Liver (tissue), 9 donors: ENCODE measurements around the gene VWA3B. TPM values are rescaled to one million over a fixed set of nuclear protein-coding genes. Genes with fewer than 3 reads are reported as not detected.

Experiments used
- DNase-seq: peaks from one replicate; pipeline ENCODE4 v3.0.0-alpha.2; 2017; ENCODE audit warnings: low spot score
- H3K27ac ChIP-seq, 2 donors: one replicate each; pipeline ENCODE4 v1.7.0; 2013; ENCODE audit warnings: inconsistent platforms in 2 of 2, low read length in 2 of 2, control low read depth in 1 of 2, low read depth in 1 of 2, mild to moderate bottlenecking in 1 of 2
- H3K27me3 ChIP-seq, 4 donors: one replicate each; pipeline versions ENCODE4 v1.6.1 to v1.7.0; 2013; ENCODE audit warnings: low read length in 3 of 4, inconsistent platforms in 1 of 4, mild to moderate bottlenecking in 1 of 4, moderate library complexity in 1 of 4; ENCODE audit not compliant: control insufficient read depth in 4 of 4, insufficient read depth in 4 of 4
- H3K36me3 ChIP-seq, 4 donors: one replicate each; pipeline versions ENCODE4 v1.6.1 to v1.7.0; 2013; ENCODE audit warnings: low read length in 3 of 4, mild to moderate bottlenecking in 3 of 4, low read depth in 1 of 4, moderate library complexity in 1 of 4; ENCODE audit not compliant: control insufficient read depth in 4 of 4, insufficient read depth in 3 of 4
- H3K4me1 ChIP-seq, 4 donors: one replicate each; pipeline versions ENCODE4 v1.6.1 to v1.7.0; 2013; ENCODE audit warnings: low read length in 3 of 4, mild to moderate bottlenecking in 3 of 4, moderate library complexity in 1 of 4; ENCODE audit not compliant: control insufficient read depth in 4 of 4, insufficient read depth in 4 of 4
- H3K4me3 ChIP-seq, 3 donors: one replicate each; pipeline versions ENCODE4 v1.6.1 to v1.7.0; 2013; ENCODE audit warnings: low read length in 3 of 3, control low read depth in 1 of 3, low read depth in 1 of 3, mild to moderate bottlenecking in 1 of 3
- H3K9ac ChIP-seq, 2 donors: one replicate each; pipeline ENCODE4 v1.7.0; 2013; ENCODE audit warnings: low read length in 2 of 2, mild to moderate bottlenecking in 2 of 2, moderate library complexity in 2 of 2, control low read depth in 1 of 2, low read depth in 1 of 2
- H3K9me3 ChIP-seq, 4 donors: one replicate each; pipeline versions ENCODE4 v1.6.1 to v1.7.0; 2013; ENCODE audit warnings: low read length in 3 of 4; ENCODE audit not compliant: control insufficient read depth in 4 of 4
- CTCF ChIP-seq: fragments of 150-350 bp; IDR thresholded peaks from 2 replicates; pipeline ENCODE4 v1.5.1; 2017; ENCODE audit warnings: improper control_type of control experiment, low read depth, low read length; ENCODE audit not compliant: missing input control
- FOXA1 ChIP-seq: IDR thresholded peaks from 2 replicates; pipeline ENCODE4 v1.6.1; 2016; ENCODE audit warnings: antibody characterized with exemption
- FOXA2 ChIP-seq: IDR thresholded peaks from 2 replicates; pipeline ENCODE4 v1.6.1; 2016; ENCODE audit warnings: antibody characterized with exemption
- GABPA ChIP-seq, 2 donors: IDR thresholded peaks in 1 of 2; conservative IDR thresholded peaks in 1 of 2; 2 replicates each; pipeline ENCODE4 v1.6.1; 2016; ENCODE audit warnings: antibody characterized with exemption in 2 of 2, mild to moderate bottlenecking in 1 of 2, moderate library complexity in 1 of 2
- HNF4A ChIP-seq, 2 donors: conservative IDR thresholded peaks; 2 replicates each; pipeline ENCODE4 v1.6.1; 2016; ENCODE audit warnings: antibody characterized with exemption in 2 of 2, mild to moderate bottlenecking in 2 of 2
- HNF4G ChIP-seq: IDR thresholded peaks from 2 replicates; pipeline ENCODE4 v1.6.1; 2016; ENCODE audit warnings: antibody characterized with exemption
- JUND ChIP-seq, 2 donors: IDR thresholded peaks; 2 replicates each; pipeline ENCODE4 v1.6.1; 2016; ENCODE audit warnings: antibody characterized with exemption in 2 of 2
- MAX ChIP-seq: IDR thresholded peaks from 2 replicates; pipeline ENCODE4 v1.6.1; 2016; ENCODE audit warnings: antibody characterized with exemption
- NR2F2 ChIP-seq: IDR thresholded peaks from 2 replicates; pipeline ENCODE4 v1.6.1; 2016; ENCODE audit warnings: antibody characterized with exemption
- RAD21 ChIP-seq, 2 donors: IDR thresholded peaks; 2 replicates each; pipeline ENCODE4 v1.6.1; 2016; ENCODE audit warnings: antibody characterized with exemption in 2 of 2, mild to moderate bottlenecking in 2 of 2
- REST ChIP-seq: IDR thresholded peaks from 2 replicates; pipeline ENCODE4 v1.6.1; 2016; ENCODE audit warnings: antibody characterized with exemption, mild to moderate bottlenecking
- SP1 ChIP-seq: IDR thresholded peaks from 2 replicates; pipeline ENCODE4 v1.6.1; 2018; ENCODE audit warnings: antibody characterized with exemption, mild to moderate bottlenecking
- TAF1 ChIP-seq: conservative IDR thresholded peaks from 2 replicates; pipeline ENCODE4 v1.6.1; 2016; ENCODE audit warnings: antibody characterized with exemption, mild to moderate bottlenecking
- WGBS: extraction: QIAGEN DNeasy Blood & Tissue Kit; methylation state at CpG from one replicate; pipeline ENCODE4 v1.1.7; 2013; 5-methylcytosine and 5-hydroxymethylcytosine counted together
- polyA plus RNA-seq, 2 donors: library from polyadenylated mRNA; stranded (reverse) in 1 of 2; unstranded in 1 of 2; fragments of 200-250 nt in 1 of 2; fragments of >200 nt in 1 of 2; fragmentation: Nextera tagmentation in 1 of 2; extraction: Ambion mirVana in 1 of 2; gene quantifications; one replicate each; pipeline versions ENCODE4 v1.2.1 to v1.2.3, GENCODE V29; 2013 to 2015
- total RNA-seq, 2 donors: library from RNA; depleted of rRNA; stranded (reverse); fragments of >200 nt; gene quantifications; one replicate each; pipeline ENCODE4 v1.2.3, GENCODE V29; 2014
- TF ChIP-seq, protein P1 (sequence below): IDR thresholded peaks from 2 replicates; pipeline ENCODE4 v1.6.1; 2016; ENCODE audit warnings: antibody characterized with exemption
- donor health status: healthy.
- donor health status: healthy.
- donor health status: healthy.
- donor health status: healthy.
- donor health status: healthy.

Gene VWA3B
- total and polyA plus RNA-seq, 4 donors = 0.08 TPM; not detected in 3

DNA sequence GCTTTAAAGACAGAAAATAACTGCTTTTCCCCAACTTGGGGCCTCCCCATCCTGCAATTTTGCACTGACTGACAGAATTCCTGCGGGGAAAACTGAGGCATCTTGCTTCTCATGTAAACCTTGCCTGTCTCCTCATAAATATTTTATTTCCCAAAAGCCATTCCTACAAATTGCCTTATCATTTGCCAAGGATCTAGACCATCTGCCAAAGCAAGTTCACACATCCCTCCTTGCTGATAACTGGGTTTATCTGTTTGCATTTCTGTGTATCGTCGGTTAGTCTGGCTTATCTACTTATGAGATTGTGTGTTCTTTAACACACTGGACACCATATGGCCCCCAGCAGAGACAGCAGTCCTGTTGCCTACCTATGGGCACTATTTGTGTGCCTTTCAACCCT is 256.3 kb downstream of the VWA3B start:
- Histone ChIP-seq H3K27me3 (peaks cover 6 to 20% (median 9%) of the 10 kb centered on the region in 4 donors), H3K36me3 (no peaks in the 10 kb centered on the region), H3K4me3 (no peak overlapping the region), H3K4me1 (peaks cover 4 to 13% (median 9%) of the 10 kb centered on the region in 4 donors), H3K9me3 (peaks cover 0 to 5% (median under 1%) of the 10 kb centered on the region in 4 donors), H3K9ac (no peak overlapping the region), H3K27ac (no peak overlapping the region)
- TF ChIP-seq NR2F2 (no peak), REST (no peak), FOXA1 (no peak), HNF4A (conservative IDR thresholded peaks at IDR 0.05) (no peak), GABPA (IDR thresholded peaks at IDR 0.05 in 1 of 2, conservative IDR thresholded peaks at IDR 0.05 in 1 of 2) (no peak), TAF1 (no peak), FOXA2 (no peak), RAD21 (IDR thresholded peaks at IDR 0.05) (no peak), HNF4G (no peak), JUND (IDR thresholded peaks at IDR 0.05) (no peak)
- TF ChIP-seq, protein P1, sequence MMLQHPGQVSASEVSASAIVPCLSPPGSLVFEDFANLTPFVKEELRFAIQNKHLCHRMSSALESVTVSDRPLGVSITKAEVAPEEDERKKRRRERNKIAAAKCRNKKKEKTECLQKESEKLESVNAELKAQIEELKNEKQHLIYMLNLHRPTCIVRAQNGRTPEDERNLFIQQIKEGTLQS = no peak
- WGBS = 38% methylated on average over 3 of the region's 3 CpGs
- DNase-seq = no peak

GRCh38 chr2:98346311-98347236 is 259.6 kb downstream of the VWA3B start, which contains the start of gene CNGA3:
Gene CNGA3 (plus strand): TSS chr2:98346456. CDS start chr2:98369976, 23,520 bp downstream.
- H3K9ac ChIP-seq = no peak within 1 kb of the TSS
- H3K27me3 ChIP-seq = peaks cover 6 to 26% (median 14%) of the 10 kb centered on the region in 4 donors
- H3K9me3 ChIP-seq = peaks cover 0 to 5% (median 0%) of the 10 kb centered on the region in 4 donors
- WGBS = 7% methylated on average over 72 of the region's 72 CpGs
- peaks cover 4 to 13% (median 9%) of the 10 kb centered on the region in 4 donors for H3K4me1 ChIP-seq
- H3K27ac ChIP-seq = no peak within 1 kb of the TSS
- H3K4me3 ChIP-seq = peak within 1 kb of the TSS in 1 of 3 donors; percentile 26
- peak; percentile 40 for DNase-seq
- H3K36me3 ChIP-seq = no peaks in the 10 kb centered on the region
- TF ChIP-seq FOXA2 = no peak
- TF ChIP-seq NR2F2 = no peak
- TF ChIP-seq MAX = no peak
- no peak for TF ChIP-seq SP1
- no peak for TF ChIP-seq FOXA1
- no peak for TF ChIP-seq HNF4G
- TF ChIP-seq CTCF = no peak
- TF ChIP-seq JUND (IDR thresholded peaks at IDR 0.05) = no peak
- TF ChIP-seq REST = peak; percentile 99
